Cardiac septum (tissue), 1 donor: ENCODE measurements around the gene FAM210B. TPM values are rescaled to one million over a fixed set of nuclear protein-coding genes. Genes with fewer than 3 reads are reported as not detected.

Experiments
- DNase-seq: peaks from one replicate; pipeline ENCODE4 v3.0.0-alpha.2; 2020; ENCODE audit warnings: low spot score
- intact Hi-C: fragments of 100-400 bp; cut with DNase I; formaldehyde crosslinking; loops from one replicate; pipeline ENCODE4 v1.14.0; 2022
- total RNA-seq: library from RNA; stranded (reverse); fragmentation: NEBNext Ultra II Directional; extraction: Animal tissue kit (Norgen Biotek cat#: 25700); gene quantifications from one replicate; pipeline ENCODE4 v1.2.1, GENCODE V29; 2021
- donor health status: DM: no; HTN: no; CAD: no.

FAM210B gene
- total RNA-seq, 1 donor from 2014 or later, result 41.5 TPM

DNA sequence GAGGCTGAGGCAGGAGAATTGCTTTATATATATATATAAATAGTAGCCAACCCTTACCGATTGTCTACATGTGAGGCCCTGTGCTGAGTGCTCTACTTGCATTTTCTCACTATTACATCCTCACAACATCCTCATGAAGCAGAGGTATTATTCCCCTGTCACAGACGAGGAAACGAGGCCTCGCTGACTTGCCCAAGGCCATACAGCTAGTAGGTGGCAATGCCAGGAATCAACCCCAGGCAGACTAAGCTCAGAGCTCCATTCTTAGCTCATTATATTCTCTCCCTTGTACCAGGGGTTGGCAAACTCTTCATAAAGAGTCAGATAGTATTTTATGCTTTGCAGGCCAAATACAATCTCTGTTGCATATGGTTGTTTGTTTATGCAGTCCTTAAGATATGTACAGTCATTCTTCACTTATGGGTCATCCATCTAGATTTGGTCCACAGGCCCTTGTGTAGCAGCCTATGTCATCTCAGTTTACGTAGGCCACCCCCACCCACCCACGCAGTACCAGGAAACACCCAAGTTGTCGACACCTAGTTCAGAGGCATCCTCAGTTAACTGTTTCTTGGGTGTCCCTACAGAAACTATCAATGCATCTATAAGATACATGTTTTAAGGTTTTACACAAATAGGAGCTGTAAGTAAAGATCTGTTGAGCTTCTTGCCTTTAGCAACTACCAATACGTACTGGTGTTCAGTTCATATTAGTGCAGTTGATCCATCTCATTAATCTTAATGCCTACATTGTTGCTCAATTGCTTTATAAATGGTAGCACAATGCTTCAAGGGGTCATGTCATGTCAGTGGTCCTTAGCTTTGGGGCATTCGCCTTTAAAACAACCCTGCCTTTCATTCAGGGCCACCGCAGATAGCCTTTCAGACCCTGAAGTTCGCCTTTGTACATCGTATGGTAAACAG is 56.3 kb downstream of the FAM210B start:
- DNase-seq, result no peak
- intact Hi-C loops, result no loop called here

DNA sequence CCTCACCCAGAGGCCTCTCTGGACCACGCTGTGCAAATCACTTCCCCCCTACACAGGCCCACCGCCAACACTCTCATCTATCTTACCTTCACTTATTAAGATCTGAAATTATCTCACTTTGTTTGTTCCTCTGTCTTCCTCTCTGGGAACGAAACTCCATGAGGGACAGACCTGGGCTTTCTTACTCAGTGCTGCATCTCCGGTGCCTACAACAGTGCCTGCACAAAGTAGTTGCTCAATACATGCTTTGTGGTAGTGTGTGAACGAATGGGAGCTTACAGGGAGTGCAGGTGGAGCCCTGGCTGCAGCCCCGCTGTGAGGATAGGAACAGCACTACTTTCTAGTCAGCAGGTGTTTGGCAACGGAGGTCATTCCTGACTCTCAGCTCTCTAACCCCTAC is 58.6 kb downstream of the FAM210B start:
- intact Hi-C loops, result no loop called here
- peak; percentile 36 for DNase-seq

DNA sequence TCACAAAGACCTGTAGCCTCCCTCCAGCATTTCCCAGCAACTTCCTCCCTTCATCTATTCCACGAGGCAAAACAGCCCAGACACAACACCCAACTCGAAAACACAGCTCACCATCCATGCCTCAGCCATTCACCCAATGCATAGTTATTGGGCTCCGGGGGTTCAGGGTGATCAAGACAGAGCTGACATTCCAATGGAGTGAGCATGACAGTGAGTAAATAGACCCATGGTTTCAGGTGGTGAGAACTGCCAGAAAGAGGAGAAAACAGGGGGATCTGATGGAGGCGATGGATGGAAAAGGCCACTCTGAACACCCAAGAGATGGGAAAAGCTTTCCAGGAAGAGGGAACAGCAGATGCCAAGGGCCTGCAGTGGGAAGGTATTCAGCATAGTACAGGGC is 59.1 kb downstream of the FAM210B start:
- DNase-seq, result peak; percentile 15

More for the DNA sequence above, 59.1 kb downstream of the FAM210B start:
- intact Hi-C loops, result no loop called here

Other genes starting within 250 kb of the FAM210B start
- not detected for gene MC3R, start 110.2 kb upstream of the FAM210B start, total RNA-seq
- gene AURKA, start 33.2 kb downstream of the FAM210B start, total RNA-seq, result 3.2 TPM
- gene CSTF1, start 33.7 kb downstream of the FAM210B start, total RNA-seq, result 15.3 TPM
- 0.30 TPM for gene CASS4, start 53.3 kb downstream of the FAM210B start, total RNA-seq
- 76.0 TPM for gene RTF2, start 109.7 kb downstream of the FAM210B start, total RNA-seq
- not detected for gene FAM209A, start 165.8 kb downstream of the FAM210B start, total RNA-seq
- not detected for gene FAM209B, start 174.3 kb downstream of the FAM210B start, total RNA-seq